B cell (primary cell): ENCODE measurements around the gene BIK. TPM values are rescaled to one million over a fixed set of nuclear protein-coding genes. Genes with fewer than 3 reads are reported as not detected.

Source experiments
- ATAC-seq: fragments of 200-7000 bp; cut with Tn5 transposase; one replicate; pipeline ENCODE4 v1.10.0; 2021; ENCODE audit warnings: low read depth, mild to moderate bottlenecking, moderate number of reproducible peaks, moderate library complexity
- CTCF ChIA-PET: fragments of 350-600 bp; sonication (Branson Sonifier 250); formaldehyde crosslinking; loops from one replicate; lab custom pipeline; 2021; ENCODE audit warnings: antibody characterized with exemption, inconsistent platforms; lab: Charles Lee
- POLR2A ChIA-PET: fragments of 350-600 bp; sonication (Branson Sonifier 250); formaldehyde crosslinking; loops from one replicate; lab custom pipeline; 2021; ENCODE audit warnings: antibody characterized with exemption; lab: Charles Lee
- DNase-seq: peaks from one replicate; pipeline ENCODE4 v3.0.0; 2013
- H2AFZ ChIP-seq: 2 replicates; pipeline ENCODE4 v1.6.1; 2012; ENCODE audit warnings: mild to moderate bottlenecking, low read depth, low read length; ENCODE audit not compliant: insufficient read depth, poor library complexity, severe bottlenecking
- H3K27ac ChIP-seq, 2 donors: 1 replicate in 1 of 2; 2 replicates in 1 of 2; pipeline ENCODE4 v1.5.1; 2012 to 2013; ENCODE audit warnings: low read length in 2 of 2, mild to moderate bottlenecking in 2 of 2, moderate library complexity in 1 of 2
- H3K27me3 ChIP-seq, 4 experiments: fragments of 200-600 bp in 1 of 4; sonication (generic) in 1 of 4; replicated peaks in 1 of 4; 1 replicate in 2 of 4; 2 replicates in 2 of 4; pipeline versions ENCODE4 v1.6.1 to v1.7.0; 2013 to 2016; ENCODE audit warnings: low read length in 3 of 4, mild to moderate bottlenecking in 2 of 4, mixed read lengths in 1 of 4, moderate library complexity in 1 of 4; ENCODE audit not compliant: insufficient read depth in 4 of 4, control insufficient read depth in 3 of 4; ENCODE audit errors: control extremely low read depth in 1 of 4
- H3K36me3 ChIP-seq, 2 experiments: replicated peaks in 1 of 2; 1 replicate in 1 of 2; 2 replicates in 1 of 2; pipeline versions ENCODE4 v1.6.1 to v1.7.1; 2013; ENCODE audit warnings: low read length in 1 of 2; ENCODE audit not compliant: insufficient read depth in 2 of 2, control insufficient read depth in 1 of 2; ENCODE audit errors: control extremely low read depth in 1 of 2, extremely low read depth in 1 of 2
- H3K4me1 ChIP-seq, 2 donors: fragments of 200-600 bp in 1 of 2; sonication (generic) in 1 of 2; 1 replicate in 1 of 2; 2 replicates in 1 of 2; pipeline versions ENCODE4 v1.5.1 to v1.6.1; 2013 to 2017; ENCODE audit warnings: low read length in 2 of 2; ENCODE audit not compliant: control insufficient read depth in 2 of 2, insufficient read depth in 2 of 2
- H3K4me2 ChIP-seq: replicated peaks from 2 replicates; pipeline ENCODE3; 2012; ENCODE audit warnings: mild to moderate bottlenecking, low read depth, low read length; ENCODE audit not compliant: poor library complexity, severe bottlenecking
- H3K4me3 ChIP-seq, 5 experiments: fragments of 200-600 bp in 1 of 5; sonication (generic) in 1 of 5; 1 replicate in 3 of 5; 2 replicates in 2 of 5; pipeline versions ENCODE4 v1.5.1 to v1.7.0; 2011 to 2016; ENCODE audit warnings: low read length in 4 of 5, mild to moderate bottlenecking in 4 of 5, low read depth in 2 of 5, control low read depth in 1 of 5, moderate library complexity in 1 of 5; ENCODE audit not compliant: insufficient read depth in 1 of 5; ENCODE audit errors: control extremely low read depth in 1 of 5, extremely low read depth in 1 of 5
- H3K79me2 ChIP-seq: fragments of 200-600 bp; sonication (generic); one replicate; pipeline ENCODE4 v1.6.0; 2016; ENCODE audit warnings: low read length; ENCODE audit not compliant: control insufficient read depth, insufficient read depth
- H3K9ac ChIP-seq: fragments of 200-600 bp; sonication (generic); 2 replicates; pipeline ENCODE4 v1.6.1; 2017; ENCODE audit warnings: mild to moderate bottlenecking, low read length, moderate library complexity
- H3K9me3 ChIP-seq, 3 donors: one replicate each; pipeline versions ENCODE4 v1.6.1 to v1.7.1; 2013; ENCODE audit warnings: low read length in 2 of 3; ENCODE audit not compliant: control insufficient read depth in 2 of 3, insufficient read depth in 1 of 3; ENCODE audit errors: control extremely low read depth in 1 of 3
- H4K20me1 ChIP-seq: 2 replicates; pipeline ENCODE4 v1.6.0; 2012; ENCODE audit warnings: mild to moderate bottlenecking, low read length; ENCODE audit not compliant: insufficient read depth, control insufficient read depth, poor library complexity, severe bottlenecking
- H3K27ac Mint-ChIP-seq: one replicate; pipeline ENCODE4 v1.8.0; 2021; ENCODE audit warnings: mixed read lengths
- H3K27me3 Mint-ChIP-seq: one replicate; pipeline ENCODE4 v1.8.0; 2021; ENCODE audit warnings: mixed read lengths
- H3K4me1 Mint-ChIP-seq: one replicate; pipeline ENCODE4 v1.8.0; 2021; ENCODE audit warnings: mixed read lengths
- H3K4me3 Mint-ChIP-seq: one replicate; pipeline ENCODE4 v1.8.0; 2021; ENCODE audit warnings: mixed read lengths
- H3K9me3 Mint-ChIP-seq: one replicate; pipeline ENCODE4 v1.8.0; 2022; ENCODE audit warnings: mixed read lengths; ENCODE audit not compliant: insufficient read depth
- CTCF ChIP-seq: fragments of 200-600 bp; IDR thresholded peaks from one replicate; pipeline ENCODE4 v1.8.0; 2022; ENCODE audit warnings: antibody characterized with exemption, mild to moderate bottlenecking
- EZH2 ChIP-seq: IDR thresholded peaks from 2 replicates; pipeline ENCODE4 v1.6.1; 2012; ENCODE audit warnings: borderline replicate concordance, low read depth, mild to moderate bottlenecking, moderate library complexity, low read length; ENCODE audit not compliant: insufficient read depth, poor library complexity, severe bottlenecking
- WGBS: methylation state at CpG from one replicate; pipeline ENCODE4 v1.1.5; 2013; ENCODE audit warnings: missing lambda C conversion rate; ENCODE audit not compliant: insufficient coverage; 5-methylcytosine and 5-hydroxymethylcytosine counted together
- intact Hi-C: fragments of 100-400 bp; cut with micrococcal nuclease; formaldehyde crosslinking; loops from one replicate; pipeline ENCODE4 v1.10.0; 2022
- polyA plus RNA-seq: library from polyadenylated mRNA; depleted of rRNA; stranded (reverse); fragments of >200 nt; gene quantifications from 2 replicates; pipeline ENCODE4 v1.2.3, GENCODE V29; 2012
- total RNA-seq, 2 donors: library from RNA; stranded (reverse); fragments of 120-200 nt in 1 of 2; gene quantifications; 1 replicate in 1 of 2; 2 replicates in 1 of 2; pipeline versions ENCODE4 v1.2.3 to v1.2.4, GENCODE V29; 2013 to 2022

Gene BIK
- total and polyA plus RNA-seq, 2 donors (not counting 1 experiment from before 2014, with no cell fraction given): 1.3 to 2.7 TPM

- Mint-ChIP-seq H3K27me3 (no peaks in the 10 kb centered on the region), H3K9me3 (peaks cover 6% of the 10 kb centered on the region), H3K4me1 (no peaks in the 10 kb centered on the region), H3K27ac (no peak overlapping the region), H3K4me3 (no peak overlapping the region)
- no peak overlapping the region for H3K4me2 ChIP-seq
- H2AFZ ChIP-seq: no peak overlapping the region
- no peaks in the 10 kb centered on the region for H4K20me1 ChIP-seq
- WGBS: 100% methylated on average over 2 of the region's 4 CpGs
- ATAC-seq (no peak), DNase-seq (no peak)
- CTCF ChIA-PET: no interaction called here
- intact Hi-C loops: no loop called here
- peaks cover 0 to 19% (median 6%) of the 10 kb centered on the region in 3 donors for H3K9me3 ChIP-seq
- POLR2A ChIA-PET: no interaction called here
- H3K4me3 ChIP-seq: no peak overlapping the region
- peaks cover 0 to 7% (median 0%) of the 10 kb centered on the region in 4 experiments for H3K27me3 ChIP-seq
- no peak overlapping the region for H3K27ac ChIP-seq
- no peaks in the 10 kb centered on the region for H3K79me2 ChIP-seq
- H3K36me3 ChIP-seq: no peaks in the 10 kb centered on the region
- H3K4me1 ChIP-seq: peaks cover 0 to 5% of the 10 kb centered on the region in 2 donors
- no peak overlapping the region for H3K9ac ChIP-seq
- TF ChIP-seq EZH2 (no peak), CTCF (no peak)
Measured at GRCh38 chr22:43099095-43099494, 11.5 kb upstream of the BIK start.

GRCh38 chr22:43100225-43100624 is 10.3 kb upstream of the BIK start:
- no peak for ATAC-seq
- no peak overlapping the region for H3K9ac ChIP-seq
- Mint-ChIP-seq H3K9me3 (peaks cover 6% of the 10 kb centered on the region), H3K27me3 (peaks cover 4% of the 10 kb centered on the region), H3K4me3 (no peak overlapping the region), H3K4me1 (no peaks in the 10 kb centered on the region), H3K27ac (no peak overlapping the region)
- 100% methylated on average over 2 of the region's 5 CpGs for WGBS
- no peak overlapping the region for H2AFZ ChIP-seq
- intact Hi-C loops: no loop called here
- DNase-seq: no peak
- H3K4me2 ChIP-seq: no peak overlapping the region
- peaks cover 0 to 19% (median 6%) of the 10 kb centered on the region in 3 donors for H3K9me3 ChIP-seq
- no peak overlapping the region for H3K27ac ChIP-seq
- TF ChIP-seq EZH2: no peak
- TF ChIP-seq CTCF: no peak
- H3K36me3 ChIP-seq: no peaks in the 10 kb centered on the region
- ChIA-PET POLR2A (no interaction called here), CTCF (no interaction called here)
- no peak overlapping the region for H3K4me3 ChIP-seq
- H4K20me1 ChIP-seq: no peaks in the 10 kb centered on the region
- no peaks in the 10 kb centered on the region for H3K4me1 ChIP-seq
- H3K27me3 ChIP-seq: peaks cover 0 to 8% (median 0%) of the 10 kb centered on the region in 4 experiments
- H3K79me2 ChIP-seq: no peaks in the 10 kb centered on the region
